ENCODE measurements around the gene SH3RF3. TPM values are rescaled to one million over a fixed set of nuclear protein-coding genes. Genes with fewer than 3 reads are reported as not detected.

The SH3RF3 gene
- total and polyA plus RNA-seq, 9 of the 15 experiments (the other 6 are each of a cell fraction or from before 2014, with no cell fraction given) = 0.02 TPM; not detected in 8

DNA sequence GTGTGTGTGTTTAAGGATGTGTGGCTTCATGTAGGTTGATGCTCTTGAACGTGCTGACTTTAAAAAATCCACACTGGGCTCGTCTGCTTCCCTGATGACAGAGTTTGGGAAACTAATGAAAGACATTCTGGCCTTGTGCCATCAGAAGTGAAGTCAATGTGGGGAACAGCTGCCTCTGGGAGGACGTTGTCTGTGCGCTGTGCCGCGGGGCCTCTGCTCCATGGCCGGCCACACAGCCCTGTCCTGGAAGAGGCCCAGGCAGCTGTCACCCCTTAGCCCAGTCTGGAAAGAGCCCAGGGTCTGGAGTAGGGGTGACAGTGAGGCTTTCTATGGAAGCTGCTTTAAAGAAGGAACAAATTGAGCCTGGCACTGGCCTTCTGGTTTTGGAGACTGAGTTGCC lies 155.8 kb downstream of the SH3RF3 start:
- no peak overlapping the region for H3K27ac ChIP-seq (ENCODE audit: extremely low read depth, low read depth, low read length)
- H3K9me1 ChIP-seq (ENCODE audit: control insufficient read depth, insufficient read depth, low read length) = no peaks in the 10 kb centered on the region
- no peak overlapping the region for H3K9ac ChIP-seq (ENCODE audit: insufficient read depth in 1 of 2, low read depth in 2 of 2, low read length in 2 of 2)
- no peak overlapping the region for H2AFZ ChIP-seq (ENCODE audit: low read depth, low read length)
- 5% methylated on average over 7 of the region's 7 CpGs for WGBS (ENCODE audit: insufficient coverage, low coverage, missing lambda C conversion rate)
- no peaks in the 10 kb centered on the region for H3K79me2 ChIP-seq (ENCODE audit: control insufficient read depth, insufficient read depth, low read length)
- no peaks in the 10 kb centered on the region; a peak in 1 of 5 replicates for H3K4me1 ChIP-seq (replicated peaks in 1 of 2; ENCODE audit: control insufficient read depth in 2 of 2, insufficient read depth in 2 of 2, low read length in 2 of 2)
- H3K36me3 ChIP-seq (ENCODE audit: control insufficient read depth, insufficient read depth, low read length) = no peaks in the 10 kb centered on the region
- no TSS peak for BruUV-seq (replicated peaks)
- intact Hi-C loops (cut with micrococcal nuclease) (no loop called here), in situ Hi-C loops (cut with MboI) (no loop called here)
- ATAC-seq = no peak
- CTCF ChIA-PET (ENCODE audit: low intra/inter-chr PET ratio) = no interaction called here
- peaks cover 3 to 16% of the 10 kb centered on the region in 2 experiments; a peak in 2 of 5 replicates for H3K27me3 ChIP-seq (ENCODE audit: control insufficient read depth in 2 of 2, insufficient read depth in 2 of 2, low read length in 2 of 2)
- H3K9me3 ChIP-seq (replicated peaks; ENCODE audit: control insufficient read depth, insufficient read depth, low read depth, low read length) = no peaks in the 10 kb centered on the region
- TF ChIP-seq, protein P1, sequence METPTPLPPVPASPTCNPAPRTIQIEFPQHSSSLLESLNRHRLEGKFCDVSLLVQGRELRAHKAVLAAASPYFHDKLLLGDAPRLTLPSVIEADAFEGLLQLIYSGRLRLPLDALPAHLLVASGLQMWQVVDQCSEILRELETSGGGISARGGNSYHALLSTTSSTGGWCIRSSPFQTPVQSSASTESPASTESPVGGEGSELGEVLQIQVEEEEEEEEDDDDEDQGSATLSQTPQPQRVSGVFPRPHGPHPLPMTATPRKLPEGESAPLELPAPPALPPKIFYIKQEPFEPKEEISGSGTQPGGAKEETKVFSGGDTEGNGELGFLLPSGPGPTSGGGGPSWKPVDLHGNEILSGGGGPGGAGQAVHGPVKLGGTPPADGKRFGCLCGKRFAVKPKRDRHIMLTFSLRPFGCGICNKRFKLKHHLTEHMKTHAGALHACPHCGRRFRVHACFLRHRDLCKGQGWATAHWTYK (CRISPR knock-in tag; IDR thresholded peaks at IDR 0.05) = no peak
- TF ChIP-seq GABPB2 (CRISPR knock-in tag; conservative IDR thresholded peaks at IDR 0.05) (no peak), CCNT2 (IDR thresholded peaks at IDR 0.05; ENCODE audit: borderline replicate concordance, extremely low read depth, insufficient read length, low read depth, low read length) (no peak), ETV6 (IDR thresholded peaks at IDR 0.05; ENCODE audit: borderline replicate concordance in 1 of 2, low read depth in 2 of 2, low read length in 1 of 2) (no peak), ETV6 (CRISPR knock-in tag; IDR thresholded peaks at IDR 0.05; ENCODE audit: borderline replicate concordance) (no peak), CEBPB (tag; IDR thresholded peaks at IDR 0.05) (no peak), ZNF699 (CRISPR knock-in tag; IDR thresholded peaks at IDR 0.05; ENCODE audit: insufficient replicate concordance) (no peak), XRCC4 (IDR thresholded peaks at IDR 0.05; ENCODE audit: extremely low read depth, insufficient read depth, insufficient read length) (no peak), HCFC1 (IDR thresholded peaks at IDR 0.05; ENCODE audit: low read depth, low read length) (no peak)
- TF ChIP-seq, protein P2, sequence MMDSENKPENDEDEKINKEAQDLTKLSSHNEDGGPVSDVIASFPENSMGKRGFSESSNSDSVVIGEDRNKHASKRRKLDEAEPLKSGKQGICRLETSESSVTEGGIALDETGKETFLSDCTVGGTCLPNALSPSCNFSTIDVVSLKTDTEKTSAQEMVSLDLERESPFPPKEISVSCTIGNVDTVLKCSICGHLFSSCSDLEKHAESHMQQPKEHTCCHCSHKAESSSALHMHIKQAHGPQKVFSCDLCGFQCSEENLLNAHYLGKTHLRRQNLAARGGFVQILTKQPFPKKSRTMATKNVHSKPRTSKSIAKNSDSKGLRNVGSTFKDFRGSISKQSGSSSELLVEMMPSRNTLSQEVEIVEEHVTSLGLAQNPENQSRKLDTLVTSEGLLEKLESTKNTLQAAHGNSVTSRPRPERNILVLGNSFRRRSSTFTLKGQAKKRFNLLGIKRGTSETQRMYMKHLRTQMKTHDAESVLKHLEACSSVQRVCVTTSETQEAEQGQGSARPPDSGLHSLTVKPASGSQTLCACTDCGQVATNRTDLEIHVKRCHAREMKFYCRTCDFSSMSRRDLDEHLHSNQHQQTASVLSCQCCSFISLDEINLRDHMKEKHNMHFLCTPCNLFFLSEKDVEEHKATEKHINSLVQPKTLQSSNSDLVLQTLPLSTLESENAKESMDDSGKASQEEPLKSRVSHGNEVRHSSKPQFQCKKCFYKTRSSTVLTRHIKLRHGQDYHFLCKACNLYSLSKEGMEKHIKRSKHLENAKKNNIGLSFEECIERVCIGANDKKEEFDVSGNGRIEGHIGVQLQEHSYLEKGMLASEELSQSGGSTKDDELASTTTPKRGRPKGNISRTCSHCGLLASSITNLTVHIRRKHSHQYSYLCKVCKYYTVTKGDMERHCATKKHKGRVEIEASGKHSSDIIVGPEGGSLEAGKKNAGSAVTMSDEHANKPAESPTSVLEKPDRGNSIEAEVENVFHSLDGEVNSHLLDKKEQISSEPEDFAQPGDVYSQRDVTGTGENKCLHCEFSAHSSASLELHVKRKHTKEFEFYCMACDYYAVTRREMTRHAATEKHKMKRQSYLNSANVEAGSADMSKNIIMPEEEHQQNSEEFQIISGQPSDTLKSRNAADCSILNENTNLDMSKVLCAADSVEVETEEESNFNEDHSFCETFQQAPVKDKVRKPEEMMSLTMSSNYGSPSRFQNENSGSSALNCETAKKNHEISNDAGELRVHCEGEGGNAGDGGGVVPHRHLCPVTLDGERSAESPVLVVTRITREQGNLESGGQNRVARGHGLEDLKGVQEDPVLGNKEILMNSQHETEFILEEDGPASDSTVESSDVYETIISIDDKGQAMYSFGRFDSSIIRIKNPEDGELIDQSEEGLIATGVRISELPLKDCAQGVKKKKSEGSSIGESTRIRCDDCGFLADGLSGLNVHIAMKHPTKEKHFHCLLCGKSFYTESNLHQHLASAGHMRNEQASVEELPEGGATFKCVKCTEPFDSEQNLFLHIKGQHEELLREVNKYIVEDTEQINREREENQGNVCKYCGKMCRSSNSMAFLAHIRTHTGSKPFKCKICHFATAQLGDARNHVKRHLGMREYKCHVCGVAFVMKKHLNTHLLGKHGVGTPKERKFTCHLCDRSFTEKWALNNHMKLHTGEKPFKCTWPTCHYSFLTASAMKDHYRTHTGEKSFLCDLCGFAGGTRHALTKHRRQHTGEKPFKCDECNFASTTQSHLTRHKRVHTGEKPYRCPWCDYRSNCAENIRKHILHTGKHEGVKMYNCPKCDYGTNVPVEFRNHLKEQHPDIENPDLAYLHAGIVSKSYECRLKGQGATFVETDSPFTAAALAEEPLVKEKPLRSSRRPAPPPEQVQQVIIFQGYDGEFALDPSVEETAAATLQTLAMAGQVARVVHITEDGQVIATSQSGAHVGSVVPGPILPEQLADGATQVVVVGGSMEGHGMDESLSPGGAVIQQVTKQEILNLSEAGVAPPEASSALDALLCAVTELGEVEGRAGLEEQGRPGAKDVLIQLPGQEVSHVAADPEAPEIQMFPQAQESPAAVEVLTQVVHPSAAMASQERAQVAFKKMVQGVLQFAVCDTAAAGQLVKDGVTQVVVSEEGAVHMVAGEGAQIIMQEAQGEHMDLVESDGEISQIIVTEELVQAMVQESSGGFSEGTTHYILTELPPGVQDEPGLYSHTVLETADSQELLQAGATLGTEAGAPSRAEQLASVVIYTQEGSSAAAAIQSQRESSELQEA (IDR thresholded peaks at IDR 0.05; ENCODE audit: low read depth) = no peak
- no peaks in the 10 kb centered on the region; the same call in 1 of the 2 replicates for H4K20me1 ChIP-seq (replicated peaks; ENCODE audit: control insufficient read depth, insufficient read depth, low read length)
- POLR2A ChIA-PET = no interaction called here
- H3K4me3 ChIP-seq = no peak overlapping the region
- no peak for DNase-seq (ENCODE audit: extremely low read depth in 1 of 4, low spot score in 3 of 4)
- H3K4me2 ChIP-seq (ENCODE audit: insufficient read depth, low read length) = no peak overlapping the region
- FAIRE-seq = no peak
